Left renal cortex interstitium (tissue), 4 donors: ENCODE results near the gene CXCR5. TPM values are rescaled to one million over a fixed set of nuclear protein-coding genes. Genes with fewer than 3 reads are reported as not detected.
A peak's percentile ranks its signal among the peaks of the same experiment; 100 is the strongest.
"Not testable (repeated sequence)": the region's sequence is repeated elsewhere in the genome, so short reads cannot be mapped to it uniquely, and the experiment has no call there.

Source experiments
- DNase-seq, 4 donors: peaks; one replicate each; pipeline ENCODE4 v3.0.0-alpha.2; 2013; ENCODE audit warnings: low read depth in 4 of 4, low spot score in 2 of 4, missing footprints in 1 of 4
- polyA plus RNA-seq, 4 donors: library from polyadenylated mRNA; unstranded; fragments of 120-200 nt; gene quantifications; one replicate each; pipeline ENCODE4 v1.2.1, GENCODE V29; 2013; ENCODE audit not compliant: insufficient read length in 4 of 4

The CXCR5 gene
- under 1 TPM in 1 of 4 donors, not detected in 3; 0.05 TPM for polyA plus RNA-seq

- no peak for DNase-seq
These were observed at the start of gene CXCR5 for GRCh38 chr11:118883368-118884071. TSS of gene CXCR5 (plus strand) at chr11:118883892. CDS start at chr11:118883942, 50 bp downstream.

- no peak for DNase-seq
These were observed 49.2 kb upstream of the CXCR5 start for GRCh38 chr11:118834427-118835028.

- DNase-seq = no peak
These were observed 45.8 kb upstream of the CXCR5 start for GRCh38 chr11:118837868-118838267.

- DNase-seq = no peak
These were observed 44.7 kb upstream of the CXCR5 start for GRCh38 chr11:118838905-118839553.

GRCh38 chr11:118841469-118842242 is 42.0 kb upstream of the CXCR5 start:
- DNase-seq = no peak

- no peak for DNase-seq
These were observed 41.3 kb upstream of the CXCR5 start for GRCh38 chr11:118842369-118842768.

GRCh38 chr11:118842843-118843242 is 40.8 kb upstream of the CXCR5 start:
- not testable (repeated sequence) for DNase-seq

GRCh38 chr11:118843565-118843964 is 40.1 kb upstream of the CXCR5 start:
- no peak for DNase-seq

- DNase-seq = no peak
These were observed 38.3 kb upstream of the CXCR5 start for GRCh38 chr11:118845369-118845768.

- DNase-seq = no peak
These were observed 37.3 kb upstream of the CXCR5 start for GRCh38 chr11:118846181-118846935.

- DNase-seq = no peak
These were observed 33.9 kb upstream of the CXCR5 start for GRCh38 chr11:118849825-118850224.

- DNase-seq = no peak
These were observed 31.7 kb upstream of the CXCR5 start for GRCh38 chr11:118851970-118852369.

GRCh38 chr11:118853678-118854077 is 30.0 kb upstream of the CXCR5 start:
- DNase-seq = no peak

GRCh38 chr11:118856314-118856713 is 27.4 kb upstream of the CXCR5 start:
- DNase-seq = no peak

GRCh38 chr11:118857385-118857784 is 26.3 kb upstream of the CXCR5 start:
- DNase-seq = no peak

GRCh38 chr11:118859973-118860372 is 23.7 kb upstream of the CXCR5 start:
- no peak for DNase-seq

GRCh38 chr11:118868659-118869058 is 15.0 kb upstream of the CXCR5 start:
- no peak for DNase-seq

GRCh38 chr11:118870396-118871343 is 13.0 kb upstream of the CXCR5 start:
- peak; percentile 20 to 59 (median 46) for DNase-seq

GRCh38 chr11:118872403-118872821 is 11.3 kb upstream of the CXCR5 start:
- no peak for DNase-seq
